ENCODE data around the gene TSPEAR. TPM values are rescaled to one million over a fixed set of nuclear protein-coding genes. Genes with fewer than 3 reads are reported as not detected.

Gene TSPEAR
- polyA plus RNA-seq, 1 of the 3 experiments (the other 2 are of a cell fraction): 0.08 TPM

DNA sequence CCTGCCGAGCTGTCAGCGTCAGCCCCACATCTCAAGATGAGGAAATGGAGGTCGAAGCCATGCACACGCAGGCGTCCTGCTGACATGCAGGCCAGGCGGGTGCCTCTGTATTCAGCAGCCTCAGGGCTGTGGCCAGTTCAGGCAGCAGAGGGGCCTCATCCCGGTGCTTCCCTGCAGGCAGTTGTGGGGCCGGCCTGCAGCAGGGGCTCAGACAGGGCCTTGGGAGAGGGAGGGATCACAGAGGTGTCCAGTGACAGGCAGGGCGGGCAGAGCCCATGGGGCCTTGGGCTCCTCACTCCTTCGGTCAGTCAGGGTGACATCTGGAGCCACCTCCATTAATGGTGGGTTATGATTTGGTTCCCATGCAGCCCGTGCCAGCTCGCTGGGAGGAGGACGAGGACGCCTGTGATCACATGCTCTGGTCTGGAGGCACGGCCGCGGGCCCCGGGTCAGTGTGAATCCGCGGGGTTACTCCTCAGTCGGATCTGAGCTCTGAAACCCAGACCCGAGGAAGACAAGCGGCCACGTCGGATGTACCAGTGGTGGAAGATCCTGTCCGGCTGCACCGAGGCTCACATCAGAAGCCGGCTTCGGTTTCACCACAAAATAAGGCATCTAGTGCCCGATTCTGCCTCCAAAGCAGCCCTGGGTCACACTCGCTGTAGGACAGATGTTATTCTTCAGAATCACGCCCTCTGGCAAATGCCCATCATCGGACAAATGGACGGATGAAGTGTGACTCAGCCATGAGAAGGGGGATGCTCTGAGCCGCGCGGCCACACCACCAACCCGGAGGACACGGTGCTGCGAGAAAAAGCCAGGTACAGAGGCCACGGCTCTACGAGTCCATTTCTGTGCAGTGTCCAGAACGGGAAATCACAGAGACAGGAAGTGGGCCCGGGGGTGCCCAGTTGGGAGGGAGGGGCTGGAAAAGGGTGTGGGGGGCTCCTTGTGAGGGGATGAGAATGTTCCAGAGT lies 204.8 kb downstream of the TSPEAR start:
- Histone ChIP-seq H3K36me3 (replicated peaks in 1 of 2; ENCODE audit: control insufficient read depth in 1 of 2, insufficient read depth in 2 of 2, low read length in 1 of 2) (no peaks in the 10 kb centered on the region), H3K9ac (no peak overlapping the region), H3K79me2 (ENCODE audit: insufficient read depth) (no peaks in the 10 kb centered on the region), H3K4me3 (ENCODE audit: low read depth in 2 of 2, low read length in 1 of 2) (no peak overlapping the region), H3K27ac (ENCODE audit: low read depth in 2 of 2, low read length in 1 of 2) (no peak overlapping the region), H3K4me1 (ENCODE audit: control insufficient read depth in 1 of 2, insufficient read depth in 2 of 2, low read depth in 1 of 2, low read length in 1 of 2) (no peaks in the 10 kb centered on the region; a peak in 1 of 4 replicates), H3K4me2 (no peak overlapping the region), H3K27me3 (ENCODE audit: insufficient read depth) (peaks cover 19% of the 10 kb centered on the region), H2AFZ (ENCODE audit: low read depth) (no peak overlapping the region), H3F3A (replicated peaks; ENCODE audit: insufficient read depth) (no peaks in the 10 kb centered on the region), H3K9me3 (no peaks in the 10 kb centered on the region), H3K9me2 (no peaks in the 10 kb centered on the region), H4K20me1 (ENCODE audit: insufficient read depth) (no peaks in the 10 kb centered on the region)
- TF ChIP-seq MXI1 (IDR thresholded peaks at IDR 0.05; ENCODE audit: low read depth, low read length) (no peak), YY1 (IDR thresholded peaks at IDR 0.05; ENCODE audit: low read depth) (no peak), NRF1 (IDR thresholded peaks at IDR 0.05; ENCODE audit: low read depth, low read length) (no peak), NFIC (IDR thresholded peaks at IDR 0.05; ENCODE audit: borderline replicate concordance) (no peak), TEAD4 (IDR thresholded peaks at IDR 0.05; ENCODE audit: borderline replicate concordance, insufficient read depth) (no peak), ELF1 (IDR thresholded peaks at IDR 0.05) (no peak), SIN3A (IDR thresholded peaks at IDR 0.05; ENCODE audit: borderline replicate concordance, low read depth, low read length) (no peak), EZH2phosphoT487 (IDR thresholded peaks at IDR 0.05; ENCODE audit: borderline replicate concordance, low read depth) (no peak), MEF2A (IDR thresholded peaks at IDR 0.05; ENCODE audit: borderline replicate concordance, low read depth) (no peak), RAD21 (IDR thresholded peaks at IDR 0.05; ENCODE audit: low read length) (no peak), RCOR1 (IDR thresholded peaks at IDR 0.05; ENCODE audit: low read length) (no peak)
- TF ChIP-seq, protein P1, sequence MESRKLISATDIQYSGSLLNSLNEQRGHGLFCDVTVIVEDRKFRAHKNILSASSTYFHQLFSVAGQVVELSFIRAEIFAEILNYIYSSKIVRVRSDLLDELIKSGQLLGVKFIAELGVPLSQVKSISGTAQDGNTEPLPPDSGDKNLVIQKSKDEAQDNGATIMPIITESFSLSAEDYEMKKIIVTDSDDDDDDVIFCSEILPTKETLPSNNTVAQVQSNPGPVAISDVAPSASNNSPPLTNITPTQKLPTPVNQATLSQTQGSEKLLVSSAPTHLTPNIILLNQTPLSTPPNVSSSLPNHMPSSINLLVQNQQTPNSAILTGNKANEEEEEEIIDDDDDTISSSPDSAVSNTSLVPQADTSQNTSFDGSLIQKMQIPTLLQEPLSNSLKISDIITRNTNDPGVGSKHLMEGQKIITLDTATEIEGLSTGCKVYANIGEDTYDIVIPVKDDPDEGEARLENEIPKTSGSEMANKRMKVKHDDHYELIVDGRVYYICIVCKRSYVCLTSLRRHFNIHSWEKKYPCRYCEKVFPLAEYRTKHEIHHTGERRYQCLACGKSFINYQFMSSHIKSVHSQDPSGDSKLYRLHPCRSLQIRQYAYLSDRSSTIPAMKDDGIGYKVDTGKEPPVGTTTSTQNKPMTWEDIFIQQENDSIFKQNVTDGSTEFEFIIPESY (IDR thresholded peaks at IDR 0.05; ENCODE audit: borderline replicate concordance, low read depth): no peak
- TF ChIP-seq, protein P2, sequence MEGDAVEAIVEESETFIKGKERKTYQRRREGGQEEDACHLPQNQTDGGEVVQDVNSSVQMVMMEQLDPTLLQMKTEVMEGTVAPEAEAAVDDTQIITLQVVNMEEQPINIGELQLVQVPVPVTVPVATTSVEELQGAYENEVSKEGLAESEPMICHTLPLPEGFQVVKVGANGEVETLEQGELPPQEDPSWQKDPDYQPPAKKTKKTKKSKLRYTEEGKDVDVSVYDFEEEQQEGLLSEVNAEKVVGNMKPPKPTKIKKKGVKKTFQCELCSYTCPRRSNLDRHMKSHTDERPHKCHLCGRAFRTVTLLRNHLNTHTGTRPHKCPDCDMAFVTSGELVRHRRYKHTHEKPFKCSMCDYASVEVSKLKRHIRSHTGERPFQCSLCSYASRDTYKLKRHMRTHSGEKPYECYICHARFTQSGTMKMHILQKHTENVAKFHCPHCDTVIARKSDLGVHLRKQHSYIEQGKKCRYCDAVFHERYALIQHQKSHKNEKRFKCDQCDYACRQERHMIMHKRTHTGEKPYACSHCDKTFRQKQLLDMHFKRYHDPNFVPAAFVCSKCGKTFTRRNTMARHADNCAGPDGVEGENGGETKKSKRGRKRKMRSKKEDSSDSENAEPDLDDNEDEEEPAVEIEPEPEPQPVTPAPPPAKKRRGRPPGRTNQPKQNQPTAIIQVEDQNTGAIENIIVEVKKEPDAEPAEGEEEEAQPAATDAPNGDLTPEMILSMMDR (IDR thresholded peaks at IDR 0.05): no peak
- TF ChIP-seq, protein P3, sequence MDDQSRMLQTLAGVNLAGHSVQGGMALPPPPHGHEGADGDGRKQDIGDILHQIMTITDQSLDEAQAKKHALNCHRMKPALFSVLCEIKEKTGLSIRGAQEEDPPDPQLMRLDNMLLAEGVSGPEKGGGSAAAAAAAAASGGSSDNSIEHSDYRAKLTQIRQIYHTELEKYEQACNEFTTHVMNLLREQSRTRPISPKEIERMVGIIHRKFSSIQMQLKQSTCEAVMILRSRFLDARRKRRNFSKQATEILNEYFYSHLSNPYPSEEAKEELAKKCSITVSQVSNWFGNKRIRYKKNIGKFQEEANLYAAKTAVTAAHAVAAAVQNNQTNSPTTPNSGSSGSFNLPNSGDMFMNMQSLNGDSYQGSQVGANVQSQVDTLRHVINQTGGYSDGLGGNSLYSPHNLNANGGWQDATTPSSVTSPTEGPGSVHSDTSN (IDR thresholded peaks at IDR 0.05): no peak
- no peak for DNase-seq
- WGBS (ENCODE audit: low lambda C conversion rate): 66% methylated on average over 29 of the region's 44 CpGs
- POLR2A ChIA-PET: no interaction called here
- CTCF ChIA-PET: interaction anchor here (1.5 to 1.9 kb wide), 2 partner anchors 236 to 293 kb away, joined by 3 to 5 read pairs; no protein-coding TSS in a partner anchor

All from SK-N-SH (cell line).